GM06990 (cell line): ENCODE results near the gene ASIC1.

Source experiments
- DNase-seq: peaks from one replicate; pipeline ENCODE4 v3.0.0-alpha.2; 2011; ENCODE audit not compliant: insufficient read length; ENCODE audit errors: extremely low read depth
- H3K27me3 ChIP-seq: replicated peaks from 2 replicates; pipeline ENCODE4 v1.6.0; 2011; ENCODE audit warnings: low read length; ENCODE audit not compliant: control insufficient read depth, insufficient read depth
- H3K36me3 ChIP-seq: 2 replicates; pipeline ENCODE4 v1.5.1; 2011; ENCODE audit warnings: low read length; ENCODE audit not compliant: control insufficient read depth, insufficient read depth
- H3K4me3 ChIP-seq: replicated peaks from 2 replicates; pipeline ENCODE4 v1.5.1; 2011; ENCODE audit warnings: low read depth, mild to moderate bottlenecking, control low read depth, low read length
- TF ChIP-seq, protein P1 (sequence below): IDR thresholded peaks from 2 replicates; pipeline ENCODE4 v1.5.1; 2011; ENCODE audit warnings: low read length, control low read depth, mild to moderate bottlenecking, inconsistent platforms; ENCODE audit not compliant: insufficient read depth, poor library complexity, severe bottlenecking

Gene ASIC1

DNA sequence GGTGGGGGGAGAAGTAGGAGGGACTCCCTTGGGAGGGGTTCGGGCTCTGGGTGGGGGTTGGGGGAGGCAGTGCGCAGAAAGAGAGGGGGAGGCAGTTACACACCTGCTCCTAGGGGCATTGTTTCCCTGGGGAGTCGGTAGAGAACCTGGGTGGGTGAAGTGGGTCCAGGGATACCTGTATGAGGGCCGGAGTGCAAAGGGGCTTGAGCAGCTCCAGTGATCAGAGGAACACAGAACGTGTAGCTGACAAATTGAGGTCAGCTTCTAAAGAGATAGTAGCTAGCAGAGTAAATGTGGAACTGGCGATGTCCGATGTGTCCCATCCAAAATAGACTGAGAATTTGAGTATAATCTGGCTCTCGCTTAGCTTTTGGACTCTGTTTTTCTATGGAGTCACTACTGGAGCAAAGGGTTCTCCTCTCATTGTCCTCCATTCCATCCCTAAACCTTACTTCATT, 28.2 kb downstream of the ASIC1 start:
- TF ChIP-seq, protein P1, sequence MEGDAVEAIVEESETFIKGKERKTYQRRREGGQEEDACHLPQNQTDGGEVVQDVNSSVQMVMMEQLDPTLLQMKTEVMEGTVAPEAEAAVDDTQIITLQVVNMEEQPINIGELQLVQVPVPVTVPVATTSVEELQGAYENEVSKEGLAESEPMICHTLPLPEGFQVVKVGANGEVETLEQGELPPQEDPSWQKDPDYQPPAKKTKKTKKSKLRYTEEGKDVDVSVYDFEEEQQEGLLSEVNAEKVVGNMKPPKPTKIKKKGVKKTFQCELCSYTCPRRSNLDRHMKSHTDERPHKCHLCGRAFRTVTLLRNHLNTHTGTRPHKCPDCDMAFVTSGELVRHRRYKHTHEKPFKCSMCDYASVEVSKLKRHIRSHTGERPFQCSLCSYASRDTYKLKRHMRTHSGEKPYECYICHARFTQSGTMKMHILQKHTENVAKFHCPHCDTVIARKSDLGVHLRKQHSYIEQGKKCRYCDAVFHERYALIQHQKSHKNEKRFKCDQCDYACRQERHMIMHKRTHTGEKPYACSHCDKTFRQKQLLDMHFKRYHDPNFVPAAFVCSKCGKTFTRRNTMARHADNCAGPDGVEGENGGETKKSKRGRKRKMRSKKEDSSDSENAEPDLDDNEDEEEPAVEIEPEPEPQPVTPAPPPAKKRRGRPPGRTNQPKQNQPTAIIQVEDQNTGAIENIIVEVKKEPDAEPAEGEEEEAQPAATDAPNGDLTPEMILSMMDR: no peak

DNA sequence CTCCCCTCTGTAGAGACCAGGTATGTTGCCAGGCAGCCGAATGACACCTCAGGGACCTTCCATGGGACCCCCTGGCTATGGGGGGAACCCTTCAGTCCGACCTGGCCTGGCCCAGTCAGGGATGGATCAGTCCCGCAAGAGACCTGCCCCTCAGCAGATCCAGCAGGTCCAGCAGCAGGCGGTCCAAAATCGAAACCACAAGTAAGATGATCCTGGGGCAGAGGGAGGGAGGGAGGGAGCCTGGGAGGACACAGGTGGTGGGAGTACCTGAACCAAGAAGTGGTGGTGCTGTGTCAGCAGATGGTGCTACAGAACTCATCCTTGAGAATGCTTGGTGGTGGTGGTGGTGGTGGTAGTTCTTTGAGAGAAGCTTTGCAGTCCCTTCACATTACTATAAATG, 28.8 kb downstream of the ASIC1 start:
- H3K36me3 ChIP-seq: peaks cover 16% of the 10 kb centered on the region
- H3K4me3 ChIP-seq: peak overlapping the region; percentile 69
- TF ChIP-seq, protein P1: no peak
- no peak for DNase-seq
- no peaks in the 10 kb centered on the region for H3K27me3 ChIP-seq

More for the DNA sequence above, 28.2 kb downstream of the ASIC1 start:
- Histone ChIP-seq H3K36me3 (peaks cover 13% of the 10 kb centered on the region), H3K4me3 (peak overlapping the region; percentile 69), H3K27me3 (no peaks in the 10 kb centered on the region)
- no peak for DNase-seq

DNA sequence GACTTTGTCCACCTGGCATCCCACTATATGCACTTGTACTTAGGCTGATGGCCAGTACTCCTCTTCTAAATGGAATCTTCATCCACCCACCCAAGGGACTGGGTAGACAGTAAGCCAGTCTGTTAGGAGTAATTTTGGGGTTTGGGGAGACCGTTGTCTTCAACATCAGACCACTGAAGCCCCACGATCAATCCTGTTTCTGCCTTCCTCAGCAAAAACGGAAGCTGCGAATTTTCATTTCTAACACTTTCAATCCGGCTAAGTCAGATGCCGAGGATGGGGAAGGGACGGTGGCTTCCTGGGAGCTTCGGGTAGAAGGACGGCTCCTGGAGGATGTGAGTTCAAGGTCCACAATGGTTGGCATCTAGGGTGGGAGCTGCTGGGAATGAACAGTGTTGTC, 29.8 kb downstream of the ASIC1 start:
- Histone ChIP-seq H3K4me3 (no peak overlapping the region), H3K27me3 (no peaks in the 10 kb centered on the region), H3K36me3 (peaks cover 17% of the 10 kb centered on the region)
- DNase-seq: no peak
- TF ChIP-seq, protein P1: no peak

GRCh38 chr12:50087995-50088394, 30.6 kb downstream of the ASIC1 start:
- Histone ChIP-seq H3K4me3 (no peak overlapping the region), H3K27me3 (no peaks in the 10 kb centered on the region), H3K36me3 (peaks cover 17% of the 10 kb centered on the region)
- DNase-seq: no peak
- TF ChIP-seq, protein P1: no peak

- Histone ChIP-seq H3K4me3 (no peak overlapping the region), H3K27me3 (no peaks in the 10 kb centered on the region), H3K36me3 (peaks cover 19% of the 10 kb centered on the region)
- TF ChIP-seq, protein P1: peak; percentile 84
- no peak for DNase-seq
These were observed 31.4 kb downstream of the ASIC1 start for GRCh38 chr12:50088577-50089335.
